Femur (tissue), 1 donor: Measurements from ENCODE around the gene ERCC6L.
"Not testable (repeated sequence)": the region's sequence is repeated elsewhere in the genome, so short reads cannot be mapped to it uniquely, and the experiment has no call there.

Source experiments
- DNase-seq: peaks from one replicate; pipeline ENCODE4 v3.0.0-alpha.2; 2017

Gene ERCC6L

GRCh38 chrX:72245461-72246089, 6.7 kb upstream of the ERCC6L start:
- DNase-seq = peak; percentile 32

- DNase-seq = no peak
Measured at GRCh38 chrX:72243472-72243871, 4.6 kb upstream of the ERCC6L start.

- no peak for DNase-seq
Measured at GRCh38 chrX:72240976-72241375, 2.1 kb upstream of the ERCC6L start.

GRCh38 chrX:72238183-72238582, 644 bp downstream of the ERCC6L start:
- DNase-seq = no peak

GRCh38 chrX:72236841-72237240, 2.0 kb downstream of the ERCC6L start:
- DNase-seq = no peak

GRCh38 chrX:72230290-72230689, 8.5 kb downstream of the ERCC6L start:
- no peak for DNase-seq

GRCh38 chrX:72220375-72220774, 18.5 kb downstream of the ERCC6L start:
- not testable (repeated sequence) for DNase-seq

- no peak for DNase-seq
Measured at GRCh38 chrX:72216973-72217372, 21.9 kb downstream of the ERCC6L start.

GRCh38 chrX:72208126-72208800, 30.6 kb downstream of the ERCC6L start:
- no peak for DNase-seq

- peak; percentile 20 for DNase-seq
Measured at GRCh38 chrX:72207366-72207765, 31.5 kb downstream of the ERCC6L start.

GRCh38 chrX:72205706-72206105, 33.1 kb downstream of the ERCC6L start:
- no peak for DNase-seq

GRCh38 chrX:72203421-72203820, 35.4 kb downstream of the ERCC6L start:
- DNase-seq = no peak

GRCh38 chrX:72202792-72203401, 35.9 kb downstream of the ERCC6L start:
- no peak for DNase-seq

- DNase-seq = no peak
Measured at GRCh38 chrX:72201836-72202536, 36.8 kb downstream of the ERCC6L start.

- no peak for DNase-seq
Measured at GRCh38 chrX:72182924-72183323, 55.9 kb downstream of the ERCC6L start.

GRCh38 chrX:72181178-72182125, 57.4 kb downstream of the ERCC6L start, which contains the start of gene PIN4:
Gene PIN4 (plus strand): TSS chrX:72181757. CDS start chrX:72181786, 29 bp downstream.
- DNase-seq = peak; percentile 97

- no peak for DNase-seq
Measured at GRCh38 chrX:72180539-72180938, 58.3 kb downstream of the ERCC6L start.

GRCh38 chrX:72176981-72177380, 61.8 kb downstream of the ERCC6L start:
- no peak for DNase-seq

- not testable (repeated sequence) for DNase-seq
Measured at GRCh38 chrX:72176289-72176688, 62.5 kb downstream of the ERCC6L start.

- no peak for DNase-seq
Measured at GRCh38 chrX:72169008-72169728, 69.7 kb downstream of the ERCC6L start.

GRCh38 chrX:72165551-72165950, 73.3 kb downstream of the ERCC6L start:
- no peak for DNase-seq

- DNase-seq = no peak
Measured at GRCh38 chrX:72159769-72160168, 79.1 kb downstream of the ERCC6L start.
